Stomach smooth muscle (tissue), 2 donors: ENCODE measurements around the gene TTC33.
"Not testable (repeated sequence)": the region's sequence is repeated elsewhere in the genome, so short reads cannot be mapped to it uniquely, and the experiment has no call there.

Experiments used
- H3K27ac ChIP-seq: one replicate; pipeline ENCODE4 v1.7.0; 2013; ENCODE audit warnings: mild to moderate bottlenecking, low read length, inconsistent platforms
- H3K27me3 ChIP-seq, 2 donors: one replicate each; pipeline ENCODE4 v1.7.0; 2013; ENCODE audit warnings: low read length in 2 of 2; ENCODE audit not compliant: insufficient read depth in 2 of 2, control insufficient read depth in 1 of 2
- H3K36me3 ChIP-seq, 2 donors: one replicate each; pipeline ENCODE4 v1.7.0; 2013; ENCODE audit warnings: low read length in 2 of 2; ENCODE audit not compliant: control insufficient read depth in 2 of 2, insufficient read depth in 2 of 2
- H3K4me1 ChIP-seq: one replicate; pipeline ENCODE4 v1.7.0; 2013; ENCODE audit warnings: low read length; ENCODE audit not compliant: control insufficient read depth, insufficient read depth
- H3K4me3 ChIP-seq, 2 donors: one replicate each; pipeline ENCODE4 v1.7.0; 2013; ENCODE audit warnings: low read length in 2 of 2
- H3K9ac ChIP-seq, 2 donors: one replicate each; pipeline ENCODE4 v1.7.0; 2013; ENCODE audit warnings: low read length in 2 of 2, mild to moderate bottlenecking in 1 of 2
- H3K9me3 ChIP-seq, 2 donors: one replicate each; pipeline ENCODE4 v1.7.0; 2013; ENCODE audit warnings: low read length in 2 of 2; ENCODE audit not compliant: control insufficient read depth in 2 of 2
- donor health status: healthy.
- donor health status: Pancreatic carcinoma.

TTC33 gene

GRCh38 chr5:40754381-40755092 is 1.2 kb downstream of the TTC33 start:
- Histone ChIP-seq H3K9me3 (no peaks in the 10 kb centered on the region), H3K36me3 (no peaks in the 10 kb centered on the region), H3K4me3 (peak overlapping the region; percentile 83 to 89), H3K27me3 (no peaks in the 10 kb centered on the region), H3K9ac (peak overlapping the region; percentile 91 to 97), H3K4me1 (no peaks in the 10 kb centered on the region), H3K27ac (peak overlapping the region; percentile 74)

- H3K27me3 ChIP-seq, result no peaks in the 10 kb centered on the region
- H3K36me3 ChIP-seq, result peaks cover 0 to 2% of the 10 kb centered on the region in 2 donors
Observed at GRCh38 chr5:40746703-40747102, 9.1 kb downstream of the TTC33 start.

GRCh38 chr5:40743771-40744170 is 12.0 kb downstream of the TTC33 start:
- no peaks in the 10 kb centered on the region for H3K9me3 ChIP-seq
- H3K27ac ChIP-seq, result no peak overlapping the region
- peaks cover 10 to 11% of the 10 kb centered on the region in 2 donors for H3K36me3 ChIP-seq
- no peaks in the 10 kb centered on the region for H3K27me3 ChIP-seq
- no peak overlapping the region for H3K9ac ChIP-seq
- H3K4me3 ChIP-seq, result no peak overlapping the region
- H3K4me1 ChIP-seq, result no peaks in the 10 kb centered on the region

More at GRCh38 chr5:40746703-40747102, 9.1 kb downstream of the TTC33 start:
- no peaks in the 10 kb centered on the region for H3K9me3 ChIP-seq
- no peaks in the 10 kb centered on the region for H3K4me1 ChIP-seq
- no peak overlapping the region for H3K4me3 ChIP-seq
- H3K9ac ChIP-seq, result no peak overlapping the region
- H3K27ac ChIP-seq, result no peak overlapping the region

GRCh38 chr5:40738502-40738901 is 17.3 kb downstream of the TTC33 start:
- H3K27me3 ChIP-seq, result no peaks in the 10 kb centered on the region
- no peak overlapping the region for H3K4me3 ChIP-seq
- H3K9ac ChIP-seq, result no peak overlapping the region
- H3K9me3 ChIP-seq, result no peaks in the 10 kb centered on the region
- H3K4me1 ChIP-seq, result peaks cover 9% of the 10 kb centered on the region
- no peak overlapping the region for H3K27ac ChIP-seq
- H3K36me3 ChIP-seq, result peaks cover 10 to 11% of the 10 kb centered on the region in 2 donors

- H3K4me1 ChIP-seq, result peaks cover 10% of the 10 kb centered on the region
- no peaks in the 10 kb centered on the region for H3K27me3 ChIP-seq
- H3K27ac ChIP-seq, result no peak overlapping the region
- no peaks in the 10 kb centered on the region for H3K9me3 ChIP-seq
- no peak overlapping the region for H3K4me3 ChIP-seq
- no peak overlapping the region for H3K9ac ChIP-seq
- H3K36me3 ChIP-seq, result peaks cover 5 to 8% of the 10 kb centered on the region in 2 donors
Observed at GRCh38 chr5:40736103-40736875, 19.5 kb downstream of the TTC33 start.

GRCh38 chr5:40735609-40736008 is 20.2 kb downstream of the TTC33 start:
- Histone ChIP-seq H3K27ac (no peak overlapping the region), H3K27me3 (no peaks in the 10 kb centered on the region)

GRCh38 chr5:40734986-40735385 is 20.8 kb downstream of the TTC33 start:
- H3K27me3 ChIP-seq, result no peaks in the 10 kb centered on the region
- no peaks in the 10 kb centered on the region for H3K9me3 ChIP-seq
- H3K4me1 ChIP-seq, result peaks cover 10% of the 10 kb centered on the region
- no peak overlapping the region for H3K4me3 ChIP-seq
- H3K36me3 ChIP-seq, result peaks cover 0 to 2% of the 10 kb centered on the region in 2 donors
- no peak overlapping the region for H3K27ac ChIP-seq
- H3K9ac ChIP-seq, result no peak overlapping the region

More at GRCh38 chr5:40735609-40736008, 20.2 kb downstream of the TTC33 start:
- Histone ChIP-seq H3K9ac (no peak overlapping the region), H3K36me3 (peaks cover 2 to 5% of the 10 kb centered on the region in 2 donors), H3K4me1 (peaks cover 10% of the 10 kb centered on the region), H3K4me3 (no peak overlapping the region), H3K9me3 (no peaks in the 10 kb centered on the region)

GRCh38 chr5:40733879-40734563 is 21.7 kb downstream of the TTC33 start:
- no peak overlapping the region for H3K9ac ChIP-seq
- H3K9me3 ChIP-seq, result no peaks in the 10 kb centered on the region
- no peaks in the 10 kb centered on the region for H3K27me3 ChIP-seq
- H3K27ac ChIP-seq, result no peak overlapping the region
- H3K36me3 ChIP-seq, result no peaks in the 10 kb centered on the region
- peaks cover 10% of the 10 kb centered on the region for H3K4me1 ChIP-seq
- no peak overlapping the region for H3K4me3 ChIP-seq

GRCh38 chr5:40733434-40733833 is 22.3 kb downstream of the TTC33 start:
- H3K4me3 ChIP-seq, result no peak overlapping the region
- H3K9me3 ChIP-seq, result no peaks in the 10 kb centered on the region
- H3K36me3 ChIP-seq, result no peaks in the 10 kb centered on the region
- H3K27ac ChIP-seq, result no peak overlapping the region
- H3K9ac ChIP-seq, result no peak overlapping the region
- peaks cover 10% of the 10 kb centered on the region for H3K4me1 ChIP-seq
- no peaks in the 10 kb centered on the region for H3K27me3 ChIP-seq

GRCh38 chr5:40722497-40722911 is 33.3 kb downstream of the TTC33 start:
- not testable (repeated sequence) for H3K9me3 ChIP-seq, H3K9ac ChIP-seq, H3K27me3 ChIP-seq, H3K4me1 ChIP-seq, H3K4me3 ChIP-seq, H3K27ac ChIP-seq, H3K36me3 ChIP-seq
